Measurements from ENCODE around the gene CASP2.
"Not testable (repeated sequence)": the region's sequence is repeated elsewhere in the genome, so short reads cannot be mapped to it uniquely, and the experiment has no call there.

Gene CASP2

GRCh38 chr7:143289888-143290287 is 1.7 kb downstream of the CASP2 start:
- intact Hi-C loops (cut with DNase I), result loop anchor here (2.0 kb wide), 1 partner anchor 89 kb away; no protein-coding TSS in a partner anchor
- not testable (repeated sequence) for DNase-seq

DNA sequence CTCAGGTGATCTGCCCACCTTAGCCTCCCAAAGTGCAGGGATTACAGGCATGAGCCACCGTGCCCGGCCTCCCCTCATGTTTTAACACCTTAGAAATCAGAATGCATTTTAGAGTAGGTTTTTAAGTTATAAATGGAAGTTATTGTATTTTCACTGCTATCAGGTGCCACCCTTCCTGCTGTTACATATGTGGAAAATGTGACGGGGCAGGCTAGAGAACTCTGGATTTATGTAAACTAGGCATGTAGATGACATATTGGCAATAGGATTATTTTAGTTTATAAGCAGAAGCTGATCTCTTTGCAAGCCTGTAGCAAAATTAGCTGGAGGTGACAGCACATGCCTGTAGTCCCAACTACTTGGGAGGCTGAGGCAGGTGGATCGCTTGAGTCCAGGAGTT is 2.1 kb downstream of the CASP2 start:
- intact Hi-C loops (cut with DNase I), result no loop called here
- DNase-seq, result no peak

DNA sequence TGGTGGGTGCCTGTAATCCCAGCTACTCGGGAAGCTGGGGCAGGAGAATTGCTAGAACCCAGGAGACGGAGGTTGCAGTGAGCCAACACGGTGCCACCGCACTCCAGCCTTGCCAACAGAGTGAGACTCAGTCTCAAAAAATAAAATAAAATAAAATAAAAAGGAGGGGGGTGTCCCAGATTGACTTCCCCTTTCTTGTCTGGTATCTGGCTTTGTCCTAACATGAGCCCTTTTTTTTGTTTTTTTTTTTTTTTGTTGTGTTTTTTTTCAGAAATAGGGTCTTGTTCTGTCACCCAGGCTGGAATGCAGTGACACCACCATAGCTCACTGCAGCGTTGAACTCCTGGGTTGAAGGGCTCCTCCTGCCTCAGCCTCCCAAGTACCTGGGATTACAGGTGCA is 4.7 kb downstream of the CASP2 start:
- no peak for DNase-seq
- intact Hi-C loops (cut with DNase I), result no loop called here

DNA sequence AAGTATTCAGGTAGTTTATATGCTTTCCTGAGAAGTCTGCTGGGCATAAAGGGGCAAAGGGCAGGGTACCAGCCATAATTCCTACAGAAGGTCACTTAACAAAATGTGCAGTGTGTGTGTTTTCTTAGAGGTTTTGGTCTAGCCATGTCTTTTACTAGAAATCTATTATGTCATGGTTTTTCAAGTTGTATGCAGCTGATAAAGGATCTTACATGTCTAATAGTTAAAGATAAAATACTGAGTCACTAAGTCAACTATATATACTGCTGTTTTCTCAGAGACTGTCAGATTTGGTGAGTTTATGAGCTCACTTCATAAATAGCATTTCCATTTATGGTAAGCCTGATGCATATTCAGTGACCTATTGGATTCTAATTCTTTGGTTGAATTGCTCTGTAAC is 7.7 kb downstream of the CASP2 start:
- intact Hi-C loops (cut with DNase I), result no loop called here
- DNase-seq, result no peak

- intact Hi-C loops (cut with DNase I), result no loop called here
- DNase-seq, result no peak
Measured at GRCh38 chr7:143296686-143297085, 8.5 kb downstream of the CASP2 start.

DNA sequence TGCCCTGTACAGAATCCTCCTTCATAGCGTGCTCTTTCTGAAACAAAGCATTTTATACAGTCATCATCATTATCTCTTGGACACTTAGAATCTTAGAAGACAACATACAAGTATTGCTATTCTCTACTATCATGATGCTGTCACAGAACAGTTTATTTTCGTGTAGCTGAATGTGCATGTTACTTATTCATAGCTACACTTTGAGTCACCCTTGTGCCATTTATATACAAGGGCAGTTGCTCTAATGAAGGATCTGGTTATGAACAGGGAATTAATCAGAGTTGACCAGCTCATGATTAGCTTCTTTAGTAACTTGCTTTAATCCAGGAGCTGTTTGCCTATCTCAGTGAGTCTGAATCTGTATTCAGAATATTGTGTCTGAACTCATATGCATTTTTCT is 11.2 kb downstream of the CASP2 start:
- intact Hi-C loops (cut with DNase I), result no loop called here
- no peak for DNase-seq

GRCh38 chr7:143299840-143300239 is 11.7 kb downstream of the CASP2 start:
- intact Hi-C loops (cut with DNase I), result no loop called here
- peak in 7 of 10 donors; percentile 38 to 91 (median 50) for DNase-seq

DNA sequence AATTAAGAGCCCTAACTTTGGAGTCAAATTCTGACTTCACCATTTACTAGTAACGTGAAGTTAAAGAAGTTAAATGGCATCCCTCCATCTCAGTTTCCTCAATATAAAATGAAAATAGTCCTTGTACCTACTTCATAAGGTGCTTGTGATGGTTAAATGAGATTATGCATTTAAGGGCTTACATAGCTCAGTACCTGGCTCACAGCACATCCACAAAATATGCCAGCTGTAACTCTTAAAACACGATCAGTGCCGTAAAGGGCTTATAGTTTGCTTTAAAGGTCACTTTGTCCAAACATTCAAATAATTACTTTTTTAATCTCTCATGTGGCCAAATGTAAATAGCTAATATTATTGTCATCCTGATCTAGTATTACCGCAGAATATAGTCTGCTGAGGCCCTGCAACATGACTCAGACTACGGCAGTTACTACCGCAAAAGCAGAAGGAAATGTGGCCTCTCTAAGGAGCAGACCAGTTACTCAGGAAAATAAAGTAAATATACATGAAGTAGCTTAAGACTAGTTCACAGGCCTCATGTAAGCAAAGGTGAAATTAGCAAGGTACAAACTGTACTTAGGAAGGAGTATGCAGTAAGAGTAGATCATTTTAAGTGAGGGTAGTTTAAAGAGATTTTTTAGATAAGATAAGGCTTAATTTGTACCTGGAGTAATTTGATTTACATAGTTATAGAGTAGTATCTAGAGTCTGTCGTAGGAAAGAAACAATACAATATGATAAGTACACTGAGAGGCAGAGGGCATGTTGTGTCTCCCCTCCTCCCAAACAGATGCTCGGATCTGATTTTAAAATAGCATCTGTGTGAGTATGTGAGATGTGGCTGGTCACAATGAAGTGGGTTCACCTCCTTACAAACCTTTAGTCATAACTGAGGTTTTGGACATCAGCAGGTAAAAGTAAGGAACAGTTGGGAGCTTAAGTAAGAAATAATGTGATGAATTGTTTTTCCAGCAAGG is 13.1 kb downstream of the CASP2 start:
- DNase-seq, result no peak
- intact Hi-C loops (cut with DNase I), result no loop called here

- no peak for DNase-seq
- intact Hi-C loops (cut with DNase I), result no loop called here
Measured at GRCh38 chr7:143303733-143304132, 15.6 kb downstream of the CASP2 start.

GRCh38 chr7:143304938-143305337 is 16.8 kb downstream of the CASP2 start:
- intact Hi-C loops (cut with DNase I), result loop anchor here (1.0 kb wide), 1 partner anchor 65 kb away; no protein-coding TSS in a partner anchor
- DNase-seq, result no peak

- intact Hi-C loops (cut with DNase I), result loop anchor here (1.0 kb wide), 1 partner anchor 65 kb away; no protein-coding TSS in a partner anchor
- peak; percentile 65 to 96 (median 84) for DNase-seq
Measured at GRCh38 chr7:143305423-143306070, 17.4 kb downstream of the CASP2 start.

- intact Hi-C loops (cut with DNase I), result no loop called here
Measured at GRCh38 chr7:143308632-143309031, 20.5 kb downstream of the CASP2 start.

DNA sequence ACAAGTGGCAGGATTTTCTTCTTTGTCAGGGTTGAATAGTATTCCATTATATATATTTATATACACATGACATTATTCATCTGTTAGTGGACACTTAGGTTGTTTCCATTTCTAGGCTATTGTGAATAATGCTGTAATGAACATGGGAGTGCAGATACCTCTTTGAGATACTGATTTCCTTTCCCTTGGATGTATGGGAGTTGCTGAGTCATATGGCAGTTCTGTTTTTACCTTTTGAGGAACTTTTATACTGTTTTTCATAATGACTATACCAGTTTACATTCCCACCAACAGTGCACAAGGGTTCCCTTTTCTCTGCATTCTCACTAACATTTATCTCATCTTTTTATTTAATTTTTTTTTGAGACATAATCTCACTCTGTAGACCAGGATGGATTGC is 26.0 kb downstream of the CASP2 start:
- intact Hi-C loops (cut with DNase I), result no loop called here

More at GRCh38 chr7:143308632-143309031, 20.5 kb downstream of the CASP2 start:
- no peak for DNase-seq

GRCh38 chr7:143315776-143316175 is 27.6 kb downstream of the CASP2 start, which contains the start of gene CLCN1:
TSS of gene CLCN1 (plus strand) at chr7:143316111. CDS start at chr7:143316213, 102 bp downstream.
- intact Hi-C loops (cut with DNase I), result loop anchor here (5.0 kb wide), 1 partner anchor 37 kb away; no protein-coding TSS in a partner anchor
- DNase-seq, result no peak

More for the DNA sequence above, 26.0 kb downstream of the CASP2 start:
- DNase-seq, result no peak

DNA sequence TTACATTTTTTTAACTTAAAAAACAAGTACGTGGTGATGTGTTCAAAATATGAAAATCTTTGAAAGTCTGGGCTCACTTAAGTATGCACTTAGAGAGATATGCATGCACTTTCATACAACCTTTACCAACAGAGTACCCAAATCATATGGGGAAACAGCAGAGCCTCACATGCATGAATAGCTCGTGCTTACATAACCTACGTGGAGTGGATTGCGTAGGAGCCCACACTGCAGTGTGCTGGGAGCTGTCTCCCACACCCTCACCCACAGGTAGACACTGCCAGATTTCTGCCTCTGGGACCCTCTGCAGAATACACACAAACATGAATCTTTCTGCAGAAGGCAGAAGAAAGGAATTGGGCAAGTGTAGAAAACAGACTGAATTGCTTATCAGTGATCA is 28.3 kb downstream of the CASP2 start:
- intact Hi-C loops (cut with DNase I), result loop anchor here (5.0 kb wide), 1 partner anchor 36 kb away; no protein-coding TSS in a partner anchor
- peak in 1 of 10 donors; percentile 17 for DNase-seq

DNA sequence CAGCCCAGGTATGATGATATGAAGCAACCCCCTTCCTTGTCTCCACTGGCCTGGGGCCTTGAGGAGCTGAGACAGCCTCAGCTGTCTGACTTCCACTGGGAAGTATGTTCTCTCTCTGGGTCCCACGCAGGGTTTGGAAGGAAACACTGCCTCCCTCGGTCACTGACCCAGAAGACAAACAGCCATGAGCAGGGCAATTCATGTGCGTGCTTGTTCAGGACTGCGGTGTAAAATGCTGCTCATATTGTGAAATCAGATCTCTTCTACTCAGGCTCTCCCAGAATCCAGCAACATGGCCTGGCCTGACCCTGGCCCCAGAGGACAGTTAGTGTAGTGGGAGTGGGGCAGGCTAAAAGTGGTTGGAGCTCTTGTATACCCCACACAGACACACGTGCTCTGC is 30.5 kb downstream of the CASP2 start:
- intact Hi-C loops (cut with DNase I), result loop anchor here (5.0 kb wide), 1 partner anchor 34 kb away; no protein-coding TSS in a partner anchor
- DNase-seq, result no peak

- no peak for DNase-seq
- intact Hi-C loops (cut with DNase I), result loop anchor here (2.0 kb wide), 1 partner anchor 96 kb away; no protein-coding TSS in a partner anchor
Measured at GRCh38 chr7:143320620-143321019, 32.5 kb downstream of the CASP2 start.

DNA sequence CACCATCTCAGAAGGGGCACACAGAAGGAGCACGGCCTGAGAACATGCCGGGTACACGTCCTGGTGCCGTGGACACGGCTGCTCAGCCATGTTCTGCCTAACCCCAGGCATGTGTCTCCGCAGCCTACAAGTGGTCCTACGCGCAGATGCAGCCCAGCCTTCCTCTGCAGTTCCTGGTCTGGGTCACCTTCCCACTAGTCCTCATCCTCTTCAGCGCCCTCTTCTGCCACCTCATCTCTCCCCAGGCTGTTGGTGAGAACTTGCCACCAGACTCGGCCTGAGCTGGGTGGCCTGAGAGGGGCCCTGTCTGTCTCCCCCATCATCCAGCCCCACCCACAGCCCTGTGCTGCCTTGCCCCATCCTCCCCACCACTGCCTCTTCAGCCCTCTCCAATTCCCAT is 33.1 kb downstream of the CASP2 start:
- intact Hi-C loops (cut with DNase I), result loop anchor here (2.0 kb wide), 1 partner anchor 96 kb away; no protein-coding TSS in a partner anchor
- no peak for DNase-seq

DNA sequence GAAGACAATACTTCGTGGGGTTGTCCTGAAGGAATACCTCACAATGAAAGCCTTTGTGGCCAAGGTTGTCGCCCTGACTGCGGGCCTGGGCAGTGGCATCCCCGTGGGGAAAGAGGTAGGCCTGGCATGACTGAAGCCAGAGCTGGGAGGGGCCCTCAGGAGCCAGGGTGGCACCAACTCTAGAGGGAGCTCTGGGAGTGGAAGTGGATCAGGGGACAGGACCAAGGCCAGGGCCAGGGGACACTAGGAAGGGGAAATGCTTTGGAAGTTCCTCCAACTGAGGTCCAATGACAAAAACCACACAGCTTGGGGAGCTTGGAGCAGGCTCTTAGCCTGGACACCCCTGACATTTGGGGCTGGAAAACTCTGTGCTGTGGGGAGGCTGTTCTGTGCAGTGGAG is 33.6 kb downstream of the CASP2 start:
- DNase-seq, result peak in 4 of 10 donors; percentile 19 to 87 (median 42)
- intact Hi-C loops (cut with DNase I), result loop anchor here (2.0 kb wide), 1 partner anchor 95 kb away; no protein-coding TSS in a partner anchor

- intact Hi-C loops (cut with DNase I), result no loop called here
- peak in 2 of 10 donors; percentile 76 to 85 for DNase-seq
Measured at GRCh38 chr7:143322760-143323633, 34.8 kb downstream of the CASP2 start.

Measured in posterior cingulate gyrus (tissue), 11 donors.